HG02759 (cell line): ENCODE data around the gene DDX20.

Experiments used
- ATAC-seq: cut with Tn5 transposase; IDR thresholded peaks from one replicate; pipeline ENCODE4 v1.9.1; 2021; ENCODE audit warnings: mild to moderate bottlenecking, moderate library complexity; ENCODE audit not compliant: unreplicated experiment

The DDX20 gene

GRCh38 chr1:111747282-111747734 lies 8.4 kb upstream of the DDX20 start:
- peak; percentile 76 for ATAC-seq

- no peak for ATAC-seq
Observed at GRCh38 chr1:111747947-111748346, 7.8 kb upstream of the DDX20 start.

- ATAC-seq: no peak
Observed at GRCh38 chr1:111749628-111750027, 6.1 kb upstream of the DDX20 start.

- no peak for ATAC-seq
Observed at GRCh38 chr1:111750856-111751255, 4.8 kb upstream of the DDX20 start.

GRCh38 chr1:111751906-111752575 lies 3.7 kb upstream of the DDX20 start:
- ATAC-seq: no peak

GRCh38 chr1:111754984-111755330 lies 744 bp upstream of the DDX20 start:
- peak; percentile 10 for ATAC-seq

- ATAC-seq: peak; percentile 20
Observed at GRCh38 chr1:111756124-111756513, 418 bp downstream of the DDX20 start.

- ATAC-seq: no peak
Observed at GRCh38 chr1:111758373-111758772, 2.7 kb downstream of the DDX20 start.

GRCh38 chr1:111761717-111762116 lies 6.0 kb downstream of the DDX20 start:
- no peak for ATAC-seq

- no peak for ATAC-seq
Observed at GRCh38 chr1:111762332-111762731, 6.6 kb downstream of the DDX20 start.

GRCh38 chr1:111768023-111768422 lies 12.3 kb downstream of the DDX20 start:
- ATAC-seq: no peak

GRCh38 chr1:111768625-111769024 lies 12.9 kb downstream of the DDX20 start:
- ATAC-seq: no peak

GRCh38 chr1:111769517-111770146 lies 13.9 kb downstream of the DDX20 start:
- ATAC-seq: no peak

- no peak for ATAC-seq
Observed at GRCh38 chr1:111770916-111771315, 15.2 kb downstream of the DDX20 start.

GRCh38 chr1:111775966-111776365 lies 20.3 kb downstream of the DDX20 start:
- ATAC-seq: no peak

GRCh38 chr1:111776391-111776790 lies 20.7 kb downstream of the DDX20 start:
- no peak for ATAC-seq

- ATAC-seq: no peak
Observed at GRCh38 chr1:111776861-111777260, 21.2 kb downstream of the DDX20 start.

GRCh38 chr1:111777301-111777700 lies 21.6 kb downstream of the DDX20 start:
- no peak for ATAC-seq

- ATAC-seq: no peak
Observed at GRCh38 chr1:111778066-111778465, 22.4 kb downstream of the DDX20 start.

- no peak for ATAC-seq
Observed at GRCh38 chr1:111778541-111779051, 22.9 kb downstream of the DDX20 start.

- no peak for ATAC-seq
Observed at GRCh38 chr1:111779546-111779945, 23.8 kb downstream of the DDX20 start.

- ATAC-seq: no peak
Observed at GRCh38 chr1:111784273-111784901, 28.7 kb downstream of the DDX20 start.
